Liver (tissue), 3 donors: ENCODE data around the gene CR1L.

Experiments used
- EGR1 ChIP-seq, 2 donors: IDR thresholded peaks; 2 replicates each; pipeline ENCODE4 v1.6.1; 2016 to 2018; ENCODE audit warnings: antibody characterized with exemption in 2 of 2, low read depth in 2 of 2
- FOXA1 ChIP-seq: IDR thresholded peaks from 2 replicates; pipeline ENCODE4 v1.6.1; 2016; ENCODE audit warnings: antibody characterized with exemption
- JUND ChIP-seq, 2 donors: IDR thresholded peaks; 2 replicates each; pipeline ENCODE4 v1.6.1; 2016; ENCODE audit warnings: antibody characterized with exemption in 2 of 2
- RAD21 ChIP-seq, 2 donors: IDR thresholded peaks; 2 replicates each; pipeline ENCODE4 v1.6.1; 2016; ENCODE audit warnings: antibody characterized with exemption in 2 of 2, mild to moderate bottlenecking in 2 of 2
- RXRA ChIP-seq, 2 donors: IDR thresholded peaks; 2 replicates each; pipeline ENCODE4 v1.6.1; 2017 to 2018; ENCODE audit warnings: antibody characterized with exemption in 2 of 2, mild to moderate bottlenecking in 1 of 2
- SP1 ChIP-seq: IDR thresholded peaks from 2 replicates; pipeline ENCODE4 v1.6.1; 2018; ENCODE audit warnings: antibody characterized with exemption, mild to moderate bottlenecking
- TAF1 ChIP-seq: conservative IDR thresholded peaks from 2 replicates; pipeline ENCODE4 v1.6.1; 2016; ENCODE audit warnings: antibody characterized with exemption, mild to moderate bottlenecking
- YY1 ChIP-seq: IDR thresholded peaks from 2 replicates; pipeline ENCODE4 v1.6.1; 2016; ENCODE audit warnings: antibody characterized with exemption, mild to moderate bottlenecking
- TF ChIP-seq, protein P1 (sequence below): fragments of 150-350 bp; IDR thresholded peaks from 2 replicates; pipeline ENCODE4 v1.5.1; 2017; ENCODE audit warnings: improper control_type of control experiment, low read depth, low read length; ENCODE audit not compliant: missing input control
- TF ChIP-seq, protein P2 (sequence below): IDR thresholded peaks from 2 replicates; pipeline ENCODE4 v1.6.1; 2016; ENCODE audit warnings: antibody characterized with exemption
- TF ChIP-seq, protein P3 (sequence below): IDR thresholded peaks from 2 replicates; pipeline ENCODE4 v1.6.1; 2016; ENCODE audit warnings: antibody characterized with exemption
- TF ChIP-seq, protein P4 (sequence below): IDR thresholded peaks from 2 replicates; pipeline ENCODE4 v1.6.1; 2016; ENCODE audit warnings: antibody characterized with exemption, mild to moderate bottlenecking
- donor health status: healthy.
- donor health status: healthy.

DNA sequence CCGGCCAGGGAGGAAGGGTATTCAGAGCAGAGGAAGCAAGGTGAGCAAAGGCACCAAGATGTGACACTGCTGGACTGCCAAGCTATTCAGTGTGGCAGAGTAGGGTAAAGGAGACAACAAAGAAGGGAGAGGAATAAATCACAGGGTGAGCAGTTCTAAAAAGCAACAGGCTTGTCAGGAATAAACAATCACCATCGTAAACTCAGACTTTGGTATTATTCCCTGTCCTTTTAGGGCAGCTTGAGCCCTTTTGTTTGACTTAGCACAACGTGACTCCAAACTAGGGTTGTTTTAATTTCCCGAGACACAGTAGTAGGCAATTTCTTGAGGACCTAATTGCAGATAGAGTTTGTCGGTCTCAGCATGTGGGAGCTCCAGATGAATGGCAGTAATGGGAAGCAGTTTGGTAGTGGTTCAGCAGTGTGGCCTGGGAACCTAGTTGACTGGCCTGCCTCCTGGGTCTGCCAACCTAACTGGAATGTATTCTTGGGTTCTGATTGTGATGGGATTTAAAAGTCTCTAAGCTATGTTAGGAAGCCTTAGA, 4.3 kb downstream of the CR1L start:
- TF ChIP-seq, protein P1, sequence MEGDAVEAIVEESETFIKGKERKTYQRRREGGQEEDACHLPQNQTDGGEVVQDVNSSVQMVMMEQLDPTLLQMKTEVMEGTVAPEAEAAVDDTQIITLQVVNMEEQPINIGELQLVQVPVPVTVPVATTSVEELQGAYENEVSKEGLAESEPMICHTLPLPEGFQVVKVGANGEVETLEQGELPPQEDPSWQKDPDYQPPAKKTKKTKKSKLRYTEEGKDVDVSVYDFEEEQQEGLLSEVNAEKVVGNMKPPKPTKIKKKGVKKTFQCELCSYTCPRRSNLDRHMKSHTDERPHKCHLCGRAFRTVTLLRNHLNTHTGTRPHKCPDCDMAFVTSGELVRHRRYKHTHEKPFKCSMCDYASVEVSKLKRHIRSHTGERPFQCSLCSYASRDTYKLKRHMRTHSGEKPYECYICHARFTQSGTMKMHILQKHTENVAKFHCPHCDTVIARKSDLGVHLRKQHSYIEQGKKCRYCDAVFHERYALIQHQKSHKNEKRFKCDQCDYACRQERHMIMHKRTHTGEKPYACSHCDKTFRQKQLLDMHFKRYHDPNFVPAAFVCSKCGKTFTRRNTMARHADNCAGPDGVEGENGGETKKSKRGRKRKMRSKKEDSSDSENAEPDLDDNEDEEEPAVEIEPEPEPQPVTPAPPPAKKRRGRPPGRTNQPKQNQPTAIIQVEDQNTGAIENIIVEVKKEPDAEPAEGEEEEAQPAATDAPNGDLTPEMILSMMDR, result no peak
- TF ChIP-seq YY1 (no peak), JUND (IDR thresholded peaks at IDR 0.05) (no peak), RXRA (IDR thresholded peaks at IDR 0.05) (no peak), TAF1 (no peak), RAD21 (IDR thresholded peaks at IDR 0.05) (no peak), EGR1 (IDR thresholded peaks at IDR 0.05; ENCODE audit: low read depth in 2 of 2) (no peak), SP1 (no peak), FOXA1 (no peak)
- TF ChIP-seq, protein P2, sequence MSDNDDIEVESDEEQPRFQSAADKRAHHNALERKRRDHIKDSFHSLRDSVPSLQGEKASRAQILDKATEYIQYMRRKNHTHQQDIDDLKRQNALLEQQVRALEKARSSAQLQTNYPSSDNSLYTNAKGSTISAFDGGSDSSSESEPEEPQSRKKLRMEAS, result no peak
- TF ChIP-seq, protein P3, sequence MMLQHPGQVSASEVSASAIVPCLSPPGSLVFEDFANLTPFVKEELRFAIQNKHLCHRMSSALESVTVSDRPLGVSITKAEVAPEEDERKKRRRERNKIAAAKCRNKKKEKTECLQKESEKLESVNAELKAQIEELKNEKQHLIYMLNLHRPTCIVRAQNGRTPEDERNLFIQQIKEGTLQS, result no peak
- TF ChIP-seq, protein P4, sequence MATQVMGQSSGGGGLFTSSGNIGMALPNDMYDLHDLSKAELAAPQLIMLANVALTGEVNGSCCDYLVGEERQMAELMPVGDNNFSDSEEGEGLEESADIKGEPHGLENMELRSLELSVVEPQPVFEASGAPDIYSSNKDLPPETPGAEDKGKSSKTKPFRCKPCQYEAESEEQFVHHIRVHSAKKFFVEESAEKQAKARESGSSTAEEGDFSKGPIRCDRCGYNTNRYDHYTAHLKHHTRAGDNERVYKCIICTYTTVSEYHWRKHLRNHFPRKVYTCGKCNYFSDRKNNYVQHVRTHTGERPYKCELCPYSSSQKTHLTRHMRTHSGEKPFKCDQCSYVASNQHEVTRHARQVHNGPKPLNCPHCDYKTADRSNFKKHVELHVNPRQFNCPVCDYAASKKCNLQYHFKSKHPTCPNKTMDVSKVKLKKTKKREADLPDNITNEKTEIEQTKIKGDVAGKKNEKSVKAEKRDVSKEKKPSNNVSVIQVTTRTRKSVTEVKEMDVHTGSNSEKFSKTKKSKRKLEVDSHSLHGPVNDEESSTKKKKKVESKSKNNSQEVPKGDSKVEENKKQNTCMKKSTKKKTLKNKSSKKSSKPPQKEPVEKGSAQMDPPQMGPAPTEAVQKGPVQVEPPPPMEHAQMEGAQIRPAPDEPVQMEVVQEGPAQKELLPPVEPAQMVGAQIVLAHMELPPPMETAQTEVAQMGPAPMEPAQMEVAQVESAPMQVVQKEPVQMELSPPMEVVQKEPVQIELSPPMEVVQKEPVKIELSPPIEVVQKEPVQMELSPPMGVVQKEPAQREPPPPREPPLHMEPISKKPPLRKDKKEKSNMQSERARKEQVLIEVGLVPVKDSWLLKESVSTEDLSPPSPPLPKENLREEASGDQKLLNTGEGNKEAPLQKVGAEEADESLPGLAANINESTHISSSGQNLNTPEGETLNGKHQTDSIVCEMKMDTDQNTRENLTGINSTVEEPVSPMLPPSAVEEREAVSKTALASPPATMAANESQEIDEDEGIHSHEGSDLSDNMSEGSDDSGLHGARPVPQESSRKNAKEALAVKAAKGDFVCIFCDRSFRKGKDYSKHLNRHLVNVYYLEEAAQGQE, result no peak
